ENCODE measurements around the gene SZRD1. TPM values are rescaled to one million over a fixed set of nuclear protein-coding genes. Genes with fewer than 3 reads are reported as not detected.

SZRD1 gene
- total and polyA plus RNA-seq, 4 donors: 29.3 to 114 (median 89.3) TPM

DNA sequence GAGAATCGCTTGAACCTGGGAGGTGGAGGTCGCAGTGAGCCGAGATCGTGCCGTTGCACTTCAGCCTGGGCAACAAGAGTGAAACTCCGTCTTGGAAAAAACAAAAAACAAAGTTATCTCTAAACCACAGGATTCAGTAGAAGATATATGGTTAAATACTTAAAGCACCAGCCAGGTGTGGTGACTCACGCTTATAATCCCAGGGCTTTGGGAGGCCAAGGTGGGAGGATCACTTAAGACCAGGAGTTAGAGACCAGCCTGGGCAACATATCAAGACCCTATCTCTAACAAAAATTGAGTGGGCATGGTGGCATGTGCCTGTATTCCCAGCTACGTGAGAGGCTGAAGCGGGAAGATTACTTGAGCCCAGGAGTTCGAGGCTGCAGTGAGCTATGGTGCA, 79.1 kb downstream of the SZRD1 start:
- peaks cover 6 to 59% (median 52%) of the 10 kb centered on the region in 4 donors for H3K36me3 ChIP-seq (ENCODE audit: control insufficient read depth in 4 of 4, insufficient read depth in 4 of 4, low read length in 4 of 4)
- WGBS, 2 donors: 93 to 95% methylated on average over 10 of the region's 10 CpGs

DNA sequence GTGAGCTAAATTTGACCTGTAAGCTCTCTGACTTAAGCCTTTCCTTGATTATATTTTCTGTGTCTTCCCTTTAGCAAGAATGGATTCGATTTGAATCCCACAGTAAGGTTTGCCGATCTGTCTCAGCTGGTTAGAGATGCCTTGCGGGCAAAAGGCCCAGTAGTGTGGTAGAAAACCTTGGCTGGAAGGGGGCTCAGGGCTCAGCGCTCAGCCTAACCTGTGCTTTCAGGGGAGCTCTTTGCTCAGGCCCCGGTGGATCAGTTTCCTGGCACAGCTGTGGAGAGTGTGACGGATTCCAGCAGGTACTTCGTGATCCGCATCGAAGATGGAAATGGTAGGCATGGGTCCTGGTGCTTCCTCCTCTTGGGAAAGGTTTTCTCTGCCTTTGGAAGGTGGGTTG, 80.6 kb downstream of the SZRD1 start:
- Histone ChIP-seq H3K4me1 (ENCODE audit: control insufficient read depth in 5 of 5, insufficient read depth in 5 of 5, low read length in 5 of 5) (peaks cover 0 to 6% (median 0%) of the 10 kb centered on the region in 5 donors), H3K27ac (ENCODE audit: low read depth in 1 of 2, low read length in 1 of 2) (no peak overlapping the region), H3K9me3 (ENCODE audit: control insufficient read depth in 4 of 4, insufficient read depth in 3 of 4, low read length in 3 of 4) (no peaks in the 10 kb centered on the region), H3K4me3 (no peak overlapping the region), H3K27me3 (ENCODE audit: control insufficient read depth in 3 of 3, insufficient read depth in 3 of 3, low read length in 2 of 3) (no peaks in the 10 kb centered on the region), H3K9ac (ENCODE audit: insufficient read depth in 1 of 2, low read length in 2 of 2) (no peak overlapping the region), H3K36me3 (ENCODE audit: control insufficient read depth in 4 of 4, insufficient read depth in 4 of 4, low read length in 4 of 4) (peaks cover 6 to 70% (median 55%) of the 10 kb centered on the region in 4 donors)
- ATAC-seq (ENCODE audit: insufficient read depth, low FRiP score) (no peak), DNase-seq (no peak)
- 97 to 98% methylated on average over 9 of the region's 9 CpGs for WGBS, 2 donors
- no peak for TF ChIP-seq CTCF (IDR thresholded peaks at IDR 0.05; ENCODE audit: control extremely low read depth, extremely low read depth)

More for the DNA sequence above, 79.1 kb downstream of the SZRD1 start:
- H3K27me3 ChIP-seq (ENCODE audit: control insufficient read depth in 3 of 3, insufficient read depth in 3 of 3, low read length in 2 of 3): no peaks in the 10 kb centered on the region
- H3K27ac ChIP-seq (ENCODE audit: low read depth in 1 of 2, low read length in 1 of 2): no peak overlapping the region
- no peak for TF ChIP-seq CTCF (IDR thresholded peaks at IDR 0.05; ENCODE audit: control extremely low read depth, extremely low read depth)
- DNase-seq: no peak
- peaks cover 0 to 12% (median 5%) of the 10 kb centered on the region in 5 donors for H3K4me1 ChIP-seq (ENCODE audit: control insufficient read depth in 5 of 5, insufficient read depth in 5 of 5, low read length in 5 of 5)
- no peak overlapping the region for H3K4me3 ChIP-seq
- no peaks in the 10 kb centered on the region for H3K9me3 ChIP-seq (ENCODE audit: control insufficient read depth in 4 of 4, insufficient read depth in 3 of 4, low read length in 3 of 4)
- no peak overlapping the region for H3K9ac ChIP-seq (ENCODE audit: insufficient read depth in 1 of 2, low read length in 2 of 2)
- no peak for ATAC-seq (ENCODE audit: insufficient read depth, low FRiP score)

Other genes with a start within 250 kb of the SZRD1 start
- 10 to 100 TPM; 21.3 to 35.6 TPM for gene EPHA2, start 211.2 kb upstream of the SZRD1 start, total RNA-seq
- 10 to 100 TPM; 17.5 to 19.8 TPM for gene EPHA2, start 211.2 kb upstream of the SZRD1 start, polyA plus RNA-seq
- 10 to 100 TPM; 17.1 to 17.3 TPM for gene ARHGEF19, start 154.6 kb upstream of the SZRD1 start, total RNA-seq
- gene ARHGEF19, start 154.6 kb upstream of the SZRD1 start, polyA plus RNA-seq: 10 to 100 TPM in 1 of 2 donors, 1 to 10 TPM in 1; 9.5 to 12.5 TPM
- 10 to 100 TPM in 1 of 2 donors, 1 to 10 TPM in 1; 4.5 to 13.7 TPM for gene CPLANE2, start 130.1 kb upstream of the SZRD1 start, total RNA-seq
- gene CPLANE2, start 130.1 kb upstream of the SZRD1 start, polyA plus RNA-seq: 1 to 10 TPM; 5.3 to 5.9 TPM
- 10 to 100 TPM; 18.2 to 28.6 TPM for gene FBXO42, start 14.8 kb upstream of the SZRD1 start, total RNA-seq
- 10 to 100 TPM in 1 of 2 donors, 1 to 10 TPM in 1; 7.3 to 11.5 TPM for gene FBXO42, start 14.8 kb upstream of the SZRD1 start, polyA plus RNA-seq
- not detected for gene SPATA21, start 70.2 kb downstream of the SZRD1 start, total RNA-seq
- gene SPATA21, start 70.2 kb downstream of the SZRD1 start, polyA plus RNA-seq: under 1 TPM; 0.14 to 0.15 TPM
- gene NECAP2, start 73.5 kb downstream of the SZRD1 start, total RNA-seq: 10 to 100 TPM; 74.7 to 79.0 TPM
- gene NECAP2, start 73.5 kb downstream of the SZRD1 start, polyA plus RNA-seq: 10 to 100 TPM; 42.8 to 83.8 TPM
- 1,000 to 10,000 TPM in 1 of 2 donors, under 1 TPM in 1; under 0.01 to 3,134 TPM for gene RNU1-1, start 147.0 kb downstream of the SZRD1 start, total RNA-seq
- gene RNU1-1, start 147.0 kb downstream of the SZRD1 start, polyA plus RNA-seq: not detected
- 10 to 100 TPM; 54.1 to 83.8 TPM for gene NBPF1, start 246.3 kb downstream of the SZRD1 start, total RNA-seq
- 1 to 10 TPM; 4.3 to 5.7 TPM for gene NBPF1, start 246.3 kb downstream of the SZRD1 start, polyA plus RNA-seq

All from lung (tissue), 12 donors.